ENCODE measurements around the gene DNM3.

DNA sequence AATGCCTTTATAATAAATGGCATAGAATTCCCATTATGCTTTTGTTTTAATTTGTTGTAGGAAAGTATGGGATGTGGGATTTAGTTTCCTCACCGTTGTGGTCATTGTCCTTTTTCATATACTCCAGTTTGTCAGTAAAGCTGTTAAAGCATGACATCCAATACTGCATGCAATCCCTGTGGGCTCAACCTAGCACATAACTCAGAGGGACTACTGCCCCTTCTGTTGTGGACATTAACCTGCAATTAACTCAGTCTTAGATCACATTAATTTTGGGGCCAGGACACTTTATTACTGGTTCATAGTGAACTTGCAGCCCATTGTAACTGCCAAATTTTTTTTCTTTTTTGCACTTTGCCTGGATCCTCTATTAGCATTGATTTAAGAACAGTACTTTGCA is 112.5 kb downstream of the DNM3 start:
- no peak for TF ChIP-seq CREB5 (CRISPR knock-in tag; IDR thresholded peaks at IDR 0.05; ENCODE audit: low read depth)
- TF ChIP-seq BACH2 (CRISPR knock-in tag; IDR thresholded peaks at IDR 0.05; ENCODE audit: borderline replicate concordance): no peak
- TF ChIP-seq, protein P1, sequence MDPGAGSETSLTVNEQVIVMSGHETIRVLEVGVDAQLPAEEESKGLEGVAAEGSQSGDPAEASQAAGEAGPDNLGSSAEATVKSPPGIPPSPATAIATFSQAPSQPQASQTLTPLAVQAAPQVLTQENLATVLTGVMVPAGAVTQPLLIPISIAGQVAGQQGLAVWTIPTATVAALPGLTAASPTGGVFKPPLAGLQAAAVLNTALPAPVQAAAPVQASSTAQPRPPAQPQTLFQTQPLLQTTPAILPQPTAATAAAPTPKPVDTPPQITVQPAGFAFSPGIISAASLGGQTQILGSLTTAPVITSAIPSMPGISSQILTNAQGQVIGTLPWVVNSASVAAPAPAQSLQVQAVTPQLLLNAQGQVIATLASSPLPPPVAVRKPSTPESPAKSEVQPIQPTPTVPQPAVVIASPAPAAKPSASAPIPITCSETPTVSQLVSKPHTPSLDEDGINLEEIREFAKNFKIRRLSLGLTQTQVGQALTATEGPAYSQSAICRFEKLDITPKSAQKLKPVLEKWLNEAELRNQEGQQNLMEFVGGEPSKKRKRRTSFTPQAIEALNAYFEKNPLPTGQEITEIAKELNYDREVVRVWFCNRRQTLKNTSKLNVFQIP (CRISPR knock-in tag; IDR thresholded peaks at IDR 0.05; ENCODE audit: borderline replicate concordance, low read depth): no peak
- no peak for TF ChIP-seq CSDC2 (CRISPR knock-in tag; IDR thresholded peaks at IDR 0.05)
- TF ChIP-seq, protein P2, sequence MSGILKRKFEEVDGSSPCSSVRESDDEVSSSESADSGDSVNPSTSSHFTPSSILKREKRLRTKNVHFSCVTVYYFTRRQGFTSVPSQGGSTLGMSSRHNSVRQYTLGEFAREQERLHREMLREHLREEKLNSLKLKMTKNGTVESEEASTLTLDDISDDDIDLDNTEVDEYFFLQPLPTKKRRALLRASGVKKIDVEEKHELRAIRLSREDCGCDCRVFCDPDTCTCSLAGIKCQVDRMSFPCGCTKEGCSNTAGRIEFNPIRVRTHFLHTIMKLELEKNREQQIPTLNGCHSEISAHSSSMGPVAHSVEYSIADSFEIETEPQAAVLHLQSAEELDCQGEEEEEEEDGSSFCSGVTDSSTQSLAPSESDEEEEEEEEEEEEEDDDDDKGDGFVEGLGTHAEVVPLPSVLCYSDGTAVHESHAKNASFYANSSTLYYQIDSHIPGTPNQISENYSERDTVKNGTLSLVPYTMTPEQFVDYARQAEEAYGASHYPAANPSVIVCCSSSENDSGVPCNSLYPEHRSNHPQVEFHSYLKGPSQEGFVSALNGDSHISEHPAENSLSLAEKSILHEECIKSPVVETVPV (CRISPR knock-in tag; IDR thresholded peaks at IDR 0.05): no peak
- no peak for TF ChIP-seq ZFP3 (CRISPR knock-in tag; IDR thresholded peaks at IDR 0.05)
- TF ChIP-seq ZNF70 (CRISPR knock-in tag; IDR thresholded peaks at IDR 0.05): no peak
- no peak for TF ChIP-seq TOX (CRISPR knock-in tag; IDR thresholded peaks at IDR 0.05; ENCODE audit: borderline replicate concordance)
- TF ChIP-seq ZNF565 (CRISPR knock-in tag; conservative IDR thresholded peaks at IDR 0.05; ENCODE audit: low read depth): no peak
- TF ChIP-seq, protein P3, sequence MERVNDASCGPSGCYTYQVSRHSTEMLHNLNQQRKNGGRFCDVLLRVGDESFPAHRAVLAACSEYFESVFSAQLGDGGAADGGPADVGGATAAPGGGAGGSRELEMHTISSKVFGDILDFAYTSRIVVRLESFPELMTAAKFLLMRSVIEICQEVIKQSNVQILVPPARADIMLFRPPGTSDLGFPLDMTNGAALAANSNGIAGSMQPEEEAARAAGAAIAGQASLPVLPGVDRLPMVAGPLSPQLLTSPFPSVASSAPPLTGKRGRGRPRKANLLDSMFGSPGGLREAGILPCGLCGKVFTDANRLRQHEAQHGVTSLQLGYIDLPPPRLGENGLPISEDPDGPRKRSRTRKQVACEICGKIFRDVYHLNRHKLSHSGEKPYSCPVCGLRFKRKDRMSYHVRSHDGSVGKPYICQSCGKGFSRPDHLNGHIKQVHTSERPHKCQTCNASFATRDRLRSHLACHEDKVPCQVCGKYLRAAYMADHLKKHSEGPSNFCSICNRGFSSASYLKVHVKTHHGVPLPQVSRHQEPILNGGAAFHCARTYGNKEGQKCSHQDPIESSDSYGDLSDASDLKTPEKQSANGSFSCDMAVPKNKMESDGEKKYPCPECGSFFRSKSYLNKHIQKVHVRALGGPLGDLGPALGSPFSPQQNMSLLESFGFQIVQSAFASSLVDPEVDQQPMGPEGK (CRISPR knock-in tag; IDR thresholded peaks at IDR 0.05; ENCODE audit: borderline replicate concordance): no peak
- TF ChIP-seq TCF4 (CRISPR knock-in tag; IDR thresholded peaks at IDR 0.05; ENCODE audit: borderline replicate concordance): no peak
- no peak for TF ChIP-seq ARNTL (CRISPR knock-in tag; IDR thresholded peaks at IDR 0.05; ENCODE audit: borderline replicate concordance, low read depth)
- TF ChIP-seq TSHZ2 (CRISPR knock-in tag; IDR thresholded peaks at IDR 0.05): no peak

All from SK-N-SH treated with all-trans-retinoic acid at 6 μM for 48 hours (cell line).